Measurements from ENCODE around the gene DOK6. TPM values are rescaled to one million over a fixed set of nuclear protein-coding genes. Genes with fewer than 3 reads are reported as not detected.

Gene DOK6
- total and polyA plus RNA-seq, 2 of the 13 experiments (the other 11 are each of a cell fraction or from before 2014, with no cell fraction given), result 17.0 to 17.2 TPM

- TF ChIP-seq ZNF75D (CRISPR knock-in tag; IDR thresholded peaks at IDR 0.05; ENCODE audit: borderline replicate concordance), result no peak
Observed at GRCh38 chr18:69491576-69491975, 90.9 kb downstream of the DOK6 start (continued).

GRCh38 chr18:69492861-69493260, 92.2 kb downstream of the DOK6 start:
- Histone ChIP-seq H3K4me3 (replicated peaks in 1 of 3; ENCODE audit: insufficient read depth in 1 of 3, low read depth in 2 of 3, low read length in 3 of 3) (no peak overlapping the region), H3K4me1 (ENCODE audit: insufficient read depth, low read length) (no peaks in the 10 kb centered on the region), H3K27me3 (ENCODE audit: control insufficient read depth in 1 of 2, insufficient read depth in 2 of 2, low read length in 2 of 2) (no peaks in the 10 kb centered on the region), H3K36me3 (replicated peaks in 1 of 2; ENCODE audit: control insufficient read depth in 1 of 2, insufficient read depth in 2 of 2, low read length in 2 of 2) (0 out of 5 replicates have a peak, but pooled peaks cover 0 to 3% of the 10 kb centered on the region in 2 experiments), H4K20me1 (ENCODE audit: insufficient read depth, low read length) (no peaks in the 10 kb centered on the region), H3K9ac (ENCODE audit: insufficient read depth, low read depth, low read length) (no peak overlapping the region), H2AFZ (ENCODE audit: low read length) (no peak overlapping the region), H3K79me2 (ENCODE audit: insufficient read depth, low read length) (no peaks in the 10 kb centered on the region), H3K4me2 (ENCODE audit: low read depth, low read length) (no peak overlapping the region), H3K9me3 (ENCODE audit: low read length) (0 out of 2 replicates have a peak, but pooled peaks cover 15% of the 10 kb centered on the region), H3K27ac (ENCODE audit: extremely low read length, insufficient read depth, low read length) (no peak overlapping the region)
- ChIA-PET POLR2A (no interaction called here), CTCF (ENCODE audit: low intra/inter-chr PET ratio, low total read pairs) (no interaction called here)
- in situ Hi-C loops (cut with HindIII; ENCODE audit: extremely low pct_ligation_motif_present, low pct_unique_long_range_greater_than_20kb) (no loop called here), intact Hi-C loops (cut with micrococcal nuclease; ENCODE audit: unreplicated experiment) (loop anchor here (5.0 kb wide), 1 partner anchor 91 kb away; the partner anchor contains the start of gene DOK6)
- WGBS (ENCODE audit: low lambda C conversion rate), result 48% methylated on average over 2 of the region's 2 CpGs
- ATAC-seq (no peak), DNase-seq (ENCODE audit: low spot score) (no peak), FAIRE-seq (no peak)
- TF ChIP-seq ETV5 (CRISPR knock-in tag; IDR thresholded peaks at IDR 0.05; ENCODE audit: borderline replicate concordance) (no peak), ATF7 (IDR thresholded peaks at IDR 0.05) (peak; percentile 77; the same call in 1 of the 2 replicates), ATF7 (CRISPR knock-in tag; IDR thresholded peaks at IDR 0.05) (no peak), ZNF772 (CRISPR knock-in tag; IDR thresholded peaks at IDR 0.05) (no peak), KMT2B (CRISPR knock-in tag; IDR thresholded peaks at IDR 0.05) (no peak), CREB1 (IDR thresholded peaks at IDR 0.05) (peak; percentile 60; the same call in 1 of the 2 replicates), CREB1 (CRISPR knock-in tag; IDR thresholded peaks at IDR 0.05) (no peak), ZNF878 (CRISPR knock-in tag; IDR thresholded peaks at IDR 0.05) (no peak), ZNF841 (CRISPR knock-in tag; IDR thresholded peaks at IDR 0.05; ENCODE audit: borderline replicate concordance) (no peak), ZIK1 (CRISPR knock-in tag; IDR thresholded peaks at IDR 0.05; ENCODE audit: borderline replicate concordance, low read depth) (no peak)
- BruUV-seq (replicated peaks), result no TSS peak
